ENCODE data around the gene KANK2.
"Not testable (repeated sequence)": the region's sequence is repeated elsewhere in the genome, so short reads cannot be mapped to it uniquely, and the experiment has no call there.

- TF ChIP-seq EZH2 (IDR thresholded peaks at IDR 0.05; ENCODE audit: low read length, missing control alignments); CTCF (conservative IDR thresholded peaks at IDR 0.05 in 1 of 2, IDR thresholded peaks at IDR 0.05 in 1 of 2; ENCODE audit: low read depth in 1 of 2, low read length in 2 of 2): not testable (repeated sequence)
These were observed 57.3 kb downstream of the KANK2 start for GRCh38 chr19:11140023-11140538.
